Astrocyte of the spinal cord (primary cell): ENCODE data around the gene TAF4B.

ENCODE experiments used
- DNase-seq: peaks from one replicate; pipeline ENCODE4 v3.0.0; 2011; ENCODE audit warnings: low read depth, low spot score
- H3K4me3 ChIP-seq: 2 replicates; pipeline ENCODE4 v1.5.1; 2011; ENCODE audit warnings: low read depth, mild to moderate bottlenecking, low read length, moderate library complexity
- CTCF ChIP-seq: IDR thresholded peaks from 2 replicates; pipeline ENCODE4 v1.5.1; 2012; ENCODE audit warnings: low read depth, mild to moderate bottlenecking, low read length, inconsistent platforms
- in situ Hi-C: cut with HindIII; loops from 2 replicates; pipeline ENCODE4 v1.10.0; 2017; ENCODE audit warnings: low sequenced_read_pairs

The TAF4B gene

GRCh38 chr18:26424428-26425147 lies 198.3 kb downstream of the TAF4B start:
- in situ Hi-C loops: no loop called here
- TF ChIP-seq CTCF: no peak
- H3K4me3 ChIP-seq: no peak overlapping the region
- no peak for DNase-seq

- no peak for TF ChIP-seq CTCF
- in situ Hi-C loops: no loop called here
- no peak for DNase-seq
- H3K4me3 ChIP-seq: no peak overlapping the region
Observed at GRCh38 chr18:26425148-26425531, 198.9 kb downstream of the TAF4B start.

- in situ Hi-C loops: no loop called here
- DNase-seq: peak; percentile 82
- H3K4me3 ChIP-seq: no peak overlapping the region
- TF ChIP-seq CTCF: no peak
Observed at GRCh38 chr18:26429535-26430226, 203.4 kb downstream of the TAF4B start.

- H3K4me3 ChIP-seq: no peak overlapping the region
- in situ Hi-C loops: no loop called here
- no peak for DNase-seq
- no peak for TF ChIP-seq CTCF
Observed at GRCh38 chr18:26432651-26433424, 206.6 kb downstream of the TAF4B start.

GRCh38 chr18:26434887-26435286 lies 208.6 kb downstream of the TAF4B start:
- in situ Hi-C loops: no loop called here
- no peak overlapping the region for H3K4me3 ChIP-seq
- DNase-seq: no peak
- no peak for TF ChIP-seq CTCF

GRCh38 chr18:26435415-26436095 lies 209.3 kb downstream of the TAF4B start:
- no peak for TF ChIP-seq CTCF
- no peak for DNase-seq
- in situ Hi-C loops: no loop called here
- no peak overlapping the region for H3K4me3 ChIP-seq
